Gastrocnemius medialis (tissue), 4 donors: ENCODE data around the gene CAPZB. TPM values are rescaled to one million over a fixed set of nuclear protein-coding genes. Genes with fewer than 3 reads are reported as not detected.

Experiments
- ATAC-seq, 2 donors: fragments of 150-250 bp; one replicate each; pipeline ENCODE4 v1.9.1; 2016
- DNase-seq, 2 donors: peaks; one replicate each; pipeline ENCODE4 v3.0.0-alpha.2; 2019
- H3K27ac ChIP-seq, 4 donors: fragments of 200-600 bp; sonication (generic); 1 replicate in 1 of 4; 2 replicates in 3 of 4; pipeline ENCODE4 v1.5.1; 2016 to 2018; ENCODE audit warnings: mild to moderate bottlenecking in 2 of 4, moderate library complexity in 1 of 4
- H3K27me3 ChIP-seq, 3 donors: fragments of 200-600 bp; sonication (generic) in 2 of 3; 1 replicate in 1 of 3; 2 replicates in 2 of 3; pipeline versions ENCODE4 v1.5.1 to v1.6.0; 2016 to 2019; ENCODE audit warnings: mild to moderate bottlenecking in 1 of 3, moderate library complexity in 1 of 3
- H3K36me3 ChIP-seq, 2 donors: fragments of 200-600 bp; sonication (generic) in 1 of 2; one replicate each; pipeline ENCODE4 v1.5.1; 2017 to 2018
- H3K4me1 ChIP-seq, 2 donors: fragments of 200-600 bp; sonication (generic) in 1 of 2; one replicate each; pipeline ENCODE4 v1.5.1; 2016 to 2017; ENCODE audit warnings: mild to moderate bottlenecking in 2 of 2
- H3K4me3 ChIP-seq, 4 donors: fragments of 200-600 bp; sonication (generic) in 3 of 4; 1 replicate in 1 of 4; 2 replicates in 3 of 4; pipeline ENCODE4 v1.5.1; 2016 to 2019; ENCODE audit warnings: mild to moderate bottlenecking in 2 of 4
- H3K9me3 ChIP-seq, 3 donors: fragments of 200-600 bp; sonication (generic) in 2 of 3; 1 replicate in 1 of 3; 2 replicates in 2 of 3; pipeline ENCODE4 v1.5.1; 2016 to 2019
- POLR2A ChIP-seq, 2 donors: fragments of 450-650 bp; IDR thresholded peaks; one replicate each; pipeline ENCODE4 v1.6.1; 2017; ENCODE audit warnings: antibody characterized with exemption in 2 of 2, mild to moderate bottlenecking in 2 of 2, moderate library complexity in 2 of 2
- in situ Hi-C, 4 donors: fragments of 200-750 bp; cut with MboI; loops; one replicate each; pipeline versions ENCODE4 v1.15.0 to v1.8.0; 2017; ENCODE audit warnings: low sequenced_read_pairs in 4 of 4
- intact Hi-C: fragments of 100-400 bp; cut with DNase I; formaldehyde crosslinking; loops from one replicate; pipeline ENCODE4 v1.15.1; 2023; ENCODE audit warnings: low total_unique reads
- total RNA-seq, 4 donors: library from RNA; depleted of rRNA; stranded (reverse); fragments of >200 nt; gene quantifications; one replicate each; pipeline versions ENCODE4 v1.1.0 to v1.2.3, GENCODE V29; 2016
- TF ChIP-seq, protein P1 (sequence below), 5 experiments: fragments of 450-650 bp in 3 of 5; fragments of 200-600 bp in 2 of 5; sonication (generic) in 2 of 5; IDR thresholded peaks in 4 of 5; conservative IDR thresholded peaks in 1 of 5; 1 replicate in 4 of 5; 2 replicates in 1 of 5; pipeline ENCODE4 v1.5.1; 2016 to 2019; ENCODE audit warnings: antibody characterized with exemption in 5 of 5, mild to moderate bottlenecking in 3 of 5, moderate library complexity in 3 of 5

CAPZB gene
- total RNA-seq, 4 donors from 2014 or later, result 48.6 to 93.8 (median 74.9) TPM

DNA sequence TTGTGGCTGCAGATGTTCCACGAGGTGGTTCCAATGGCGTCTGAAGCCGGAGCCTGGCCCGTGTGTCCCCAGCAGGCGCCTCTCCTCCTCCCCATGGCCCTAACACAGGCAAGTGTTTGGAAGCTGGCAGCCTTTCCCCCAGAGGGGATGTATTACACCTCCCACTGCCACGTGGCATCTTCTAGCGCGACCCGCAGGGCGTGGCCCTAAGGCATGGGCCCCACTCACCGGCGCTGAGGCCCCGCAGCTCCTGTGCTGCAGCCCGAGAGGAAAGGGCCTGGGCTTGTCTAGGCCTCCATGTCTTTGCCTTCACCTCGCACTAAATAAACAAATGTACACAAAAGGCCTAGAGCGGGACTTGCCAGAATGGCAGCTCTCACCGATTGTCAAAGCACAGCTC lies 135.3 kb downstream of the CAPZB start:
- peaks cover 0 to 49% of the 10 kb centered on the region in 2 donors for H3K36me3 ChIP-seq
- H3K4me1 ChIP-seq, result no peaks in the 10 kb centered on the region
- H3K27me3 ChIP-seq, result no peaks in the 10 kb centered on the region
- H3K4me3 ChIP-seq, result no peak overlapping the region
- in situ Hi-C loops (loop anchor here in 1 of 4 donors (10.0 kb wide), 1 partner anchor 305 kb away; no protein-coding TSS in a partner anchor), intact Hi-C loops (loop anchor here (10.0 kb wide), 1 partner anchor 245 kb away; a partner anchor contains a TSS)
- TF ChIP-seq, protein P1, sequence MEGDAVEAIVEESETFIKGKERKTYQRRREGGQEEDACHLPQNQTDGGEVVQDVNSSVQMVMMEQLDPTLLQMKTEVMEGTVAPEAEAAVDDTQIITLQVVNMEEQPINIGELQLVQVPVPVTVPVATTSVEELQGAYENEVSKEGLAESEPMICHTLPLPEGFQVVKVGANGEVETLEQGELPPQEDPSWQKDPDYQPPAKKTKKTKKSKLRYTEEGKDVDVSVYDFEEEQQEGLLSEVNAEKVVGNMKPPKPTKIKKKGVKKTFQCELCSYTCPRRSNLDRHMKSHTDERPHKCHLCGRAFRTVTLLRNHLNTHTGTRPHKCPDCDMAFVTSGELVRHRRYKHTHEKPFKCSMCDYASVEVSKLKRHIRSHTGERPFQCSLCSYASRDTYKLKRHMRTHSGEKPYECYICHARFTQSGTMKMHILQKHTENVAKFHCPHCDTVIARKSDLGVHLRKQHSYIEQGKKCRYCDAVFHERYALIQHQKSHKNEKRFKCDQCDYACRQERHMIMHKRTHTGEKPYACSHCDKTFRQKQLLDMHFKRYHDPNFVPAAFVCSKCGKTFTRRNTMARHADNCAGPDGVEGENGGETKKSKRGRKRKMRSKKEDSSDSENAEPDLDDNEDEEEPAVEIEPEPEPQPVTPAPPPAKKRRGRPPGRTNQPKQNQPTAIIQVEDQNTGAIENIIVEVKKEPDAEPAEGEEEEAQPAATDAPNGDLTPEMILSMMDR (IDR thresholded peaks at IDR 0.05 in 4 of 5, conservative IDR thresholded peaks at IDR 0.05 in 1 of 5), result no peak
- TF ChIP-seq POLR2A (IDR thresholded peaks at IDR 0.05), result no peak
- ATAC-seq (no peak), DNase-seq (no peak)
- no peak overlapping the region for H3K27ac ChIP-seq
- no peaks in the 10 kb centered on the region for H3K9me3 ChIP-seq

DNA sequence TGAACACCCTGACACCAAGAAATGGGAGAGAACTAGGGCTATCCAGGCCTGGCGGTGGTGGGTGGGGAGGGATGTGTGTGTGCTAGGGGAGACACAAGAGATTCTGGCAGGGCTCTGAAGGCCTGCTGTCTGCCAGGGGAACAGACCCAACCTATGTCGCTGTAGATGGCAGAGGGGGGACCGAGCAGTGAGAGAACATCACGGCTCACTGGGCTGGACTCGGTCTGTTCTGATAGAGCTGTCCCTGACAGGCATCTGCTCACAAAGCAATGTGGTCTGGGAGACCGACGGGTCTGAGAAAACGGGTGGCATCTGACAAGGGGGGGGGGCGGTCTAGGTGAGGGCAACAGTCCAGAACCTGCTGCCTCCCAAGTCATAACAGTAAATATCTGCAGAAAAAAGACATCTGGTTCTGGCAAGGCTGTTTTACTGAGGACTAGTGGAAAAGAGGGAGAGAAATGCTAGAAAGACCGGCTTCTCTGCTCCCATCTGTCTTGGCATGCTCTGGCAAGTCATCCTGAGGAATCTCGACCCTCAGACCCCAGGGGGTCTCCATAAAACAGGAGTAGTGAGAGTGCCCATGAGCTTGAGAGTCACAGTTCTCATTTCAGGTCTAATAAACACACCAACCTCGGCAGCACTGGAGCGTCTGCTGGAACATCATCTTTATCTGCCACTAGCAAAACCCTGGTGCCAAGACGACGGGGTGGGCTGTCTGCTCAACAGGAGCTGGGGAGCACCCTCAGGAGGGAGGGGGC lies 136.7 kb downstream of the CAPZB start:
- DNase-seq, result no peak
- in situ Hi-C loops, result loop anchor here in 1 of 4 donors (10.0 kb wide), 1 partner anchor 306 kb away; no protein-coding TSS in a partner anchor

DNA sequence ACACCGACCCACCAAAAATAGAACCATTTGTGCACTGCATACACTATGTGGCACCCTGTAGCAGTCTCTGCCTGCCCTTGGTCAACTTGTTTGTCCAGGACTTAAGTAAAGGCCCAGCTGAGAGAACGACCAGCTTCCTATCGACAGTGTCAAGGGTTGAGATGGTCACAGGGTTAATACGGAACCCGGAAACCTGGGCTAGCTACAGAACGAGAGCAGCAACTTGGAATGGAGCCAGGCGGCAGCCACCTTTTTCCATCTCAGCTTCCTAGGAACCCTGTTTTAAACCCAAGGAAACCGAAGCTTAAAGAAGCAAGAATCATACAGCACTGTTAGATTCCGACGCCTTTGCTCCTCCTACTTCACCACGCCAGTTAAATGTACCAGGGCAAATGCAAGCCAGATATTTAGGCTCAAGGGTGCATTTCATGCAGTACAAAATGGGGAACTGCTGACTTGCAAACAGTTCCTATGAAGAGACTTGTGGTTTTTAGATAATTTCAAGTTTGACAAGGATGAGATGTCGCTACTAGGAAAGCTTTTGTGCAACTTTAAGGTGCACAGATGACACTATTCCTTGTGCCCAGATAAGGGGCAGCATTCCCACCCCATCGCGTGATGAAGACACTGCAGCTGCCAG lies 137.7 kb downstream of the CAPZB start:
- Histone ChIP-seq H3K4me3 (no peak overlapping the region), H3K36me3 (peaks cover 0 to 48% of the 10 kb centered on the region in 2 donors), H3K9me3 (no peaks in the 10 kb centered on the region), H3K4me1 (no peaks in the 10 kb centered on the region), H3K27ac (no peak overlapping the region), H3K27me3 (no peaks in the 10 kb centered on the region)
- DNase-seq, result no peak
- in situ Hi-C loops (loop anchor here in 1 of 4 donors (10.0 kb wide), 1 partner anchor 307 kb away; no protein-coding TSS in a partner anchor), intact Hi-C loops (loop anchor here (10.0 kb wide), 1 partner anchor 247 kb away; a partner anchor contains a TSS)
- no peak for ATAC-seq
- no peak for TF ChIP-seq POLR2A (IDR thresholded peaks at IDR 0.05)
- TF ChIP-seq, protein P1 (IDR thresholded peaks at IDR 0.05 in 4 of 5, conservative IDR thresholded peaks at IDR 0.05 in 1 of 5), result no peak

More for the DNA sequence above, 136.7 kb downstream of the CAPZB start:
- no peaks in the 10 kb centered on the region for H3K4me1 ChIP-seq
- TF ChIP-seq, protein P1 (IDR thresholded peaks at IDR 0.05 in 4 of 5, conservative IDR thresholded peaks at IDR 0.05 in 1 of 5), result no peak
- no peak overlapping the region for H3K4me3 ChIP-seq
- H3K9me3 ChIP-seq, result no peaks in the 10 kb centered on the region
- no peaks in the 10 kb centered on the region for H3K27me3 ChIP-seq
- no peak overlapping the region for H3K27ac ChIP-seq
- H3K36me3 ChIP-seq, result peaks cover 0 to 48% of the 10 kb centered on the region in 2 donors
- ATAC-seq, result no peak
- intact Hi-C loops, result loop anchor here (10.0 kb wide), 1 partner anchor 246 kb away; a partner anchor contains a TSS

DNA sequence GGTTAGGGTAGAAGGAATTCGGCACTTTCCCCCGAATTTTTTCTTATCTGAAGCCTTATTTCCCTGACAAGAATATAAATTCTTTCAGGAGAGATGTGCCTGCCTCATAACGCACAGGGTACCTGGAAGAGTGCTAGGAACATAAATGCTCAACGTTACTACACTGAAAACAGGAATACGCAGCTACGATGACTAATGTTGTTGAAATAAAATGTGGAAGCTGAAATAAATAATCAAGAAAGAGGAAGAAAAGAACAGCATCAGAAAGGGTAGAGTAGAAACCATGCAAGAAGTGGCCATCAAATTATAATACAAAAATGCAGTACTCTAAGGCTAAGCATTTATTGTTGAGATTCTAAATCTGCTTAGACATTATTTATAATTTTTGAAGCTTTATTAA lies 139.3 kb downstream of the CAPZB start:
- TF ChIP-seq, protein P1 (IDR thresholded peaks at IDR 0.05 in 4 of 5, conservative IDR thresholded peaks at IDR 0.05 in 1 of 5), result no peak
- no peak for TF ChIP-seq POLR2A (IDR thresholded peaks at IDR 0.05)
- H3K9me3 ChIP-seq, result no peaks in the 10 kb centered on the region
- H3K4me1 ChIP-seq, result no peaks in the 10 kb centered on the region
- H3K36me3 ChIP-seq, result peaks cover 0 to 39% of the 10 kb centered on the region in 2 donors
- H3K27me3 ChIP-seq, result no peaks in the 10 kb centered on the region
- ATAC-seq (no peak), DNase-seq (no peak)
- in situ Hi-C loops (loop anchor here in 1 of 4 donors (10.0 kb wide), 1 partner anchor 309 kb away; no protein-coding TSS in a partner anchor), intact Hi-C loops (loop anchor here (10.0 kb wide), 1 partner anchor 249 kb away; a partner anchor contains a TSS)
- no peak overlapping the region for H3K4me3 ChIP-seq
- H3K27ac ChIP-seq, result peak overlapping the region in 1 of 4 donors; percentile 2
